K562 (cell line): ENCODE measurements around the gene ZNF740. TPM values are rescaled to one million over a fixed set of nuclear protein-coding genes. Genes with fewer than 3 reads are reported as not detected.
A peak's percentile ranks its signal among the peaks of the same experiment; 100 is the strongest.

Source experiments
- BRD9 ChIP-seq: fragments of 450-650 bp; IDR thresholded peaks from 2 replicates; pipeline ENCODE4 v1.6.1; 2018; ENCODE audit warnings: low read depth; ENCODE audit not compliant: partially characterized antibody
- CCNT2 ChIP-seq: IDR thresholded peaks from 2 replicates; pipeline ENCODE4 v1.6.1; 2011; ENCODE audit warnings: borderline replicate concordance, low read depth, mild to moderate bottlenecking, moderate library complexity, mixed read lengths, low read length; ENCODE audit not compliant: insufficient read length; ENCODE audit errors: extremely low read depth
- CUX1 ChIP-seq: fragments of 200-800 bp; sonication (Bioruptor generic); IDR thresholded peaks from 2 replicates; pipeline ENCODE4 v1.6.1; 2016; ENCODE audit warnings: missing genetic modification characterization, missing compliant biosample characterization
- DPF2 ChIP-seq: fragments of 450-650 bp; IDR thresholded peaks from 2 replicates; pipeline ENCODE4 v1.6.1; 2016
- FOSL1 ChIP-seq: fragments of 200-800 bp; sonication (Bioruptor generic); conservative IDR thresholded peaks from 2 replicates; pipeline ENCODE4 v1.6.1; 2016; ENCODE audit warnings: missing genetic modification characterization, missing compliant biosample characterization
- FOXJ3 ChIP-seq: sonication (generic); formaldehyde crosslinking; IDR thresholded peaks from 2 replicates; pipeline ENCODE4 v1.4.0; 2020; ENCODE audit warnings: mild to moderate bottlenecking, missing genetic modification reagents
- GATAD2A ChIP-seq: fragments of 450-650 bp; IDR thresholded peaks from 2 replicates; pipeline ENCODE4 v1.6.1; 2017
- HINFP ChIP-seq: fragments of 450-650 bp; conservative IDR thresholded peaks from 2 replicates; pipeline ENCODE4 v1.6.1; 2016; ENCODE audit warnings: missing genetic modification characterization, low read depth, mild to moderate bottlenecking, control low read depth, missing compliant biosample characterization
- MTF1 ChIP-seq: fragments of 250-450 bp; sonication (Bioruptor Pico); IDR thresholded peaks from 2 replicates; pipeline ENCODE4 v1.9.0; 2021; ENCODE audit warnings: moderate library complexity, mild to moderate bottlenecking, inconsistent platforms, borderline replicate concordance
- NFATC3 ChIP-seq: fragments of 450-650 bp; IDR thresholded peaks from 2 replicates; pipeline ENCODE4 v1.6.1; 2017; ENCODE audit warnings: mild to moderate bottlenecking
- SRSF7 ChIP-seq: fragments of 200-400 bp; formaldehyde crosslinking; optimal IDR thresholded peaks from 2 replicates; pipeline ENCODE3; 2017; ENCODE audit warnings: mild to moderate bottlenecking, low read depth, low read length
- TOE1 ChIP-seq, 2 experiments: fragments of 450-650 bp in 1 of 2; sonication (generic) in 1 of 2; formaldehyde crosslinking in 1 of 2; IDR thresholded peaks; 2 replicates each; pipeline versions ENCODE4 v1.7.1 to v1.8.0; 2016 to 2022; ENCODE audit warnings: borderline replicate concordance in 2 of 2, mild to moderate bottlenecking in 2 of 2, antibody characterized with exemption in 1 of 2, inconsistent platforms in 1 of 2, low read depth in 1 of 2, missing genetic modification reagents in 1 of 2, moderate library complexity in 1 of 2
- ZNF212 ChIP-seq: fragments of 450-650 bp; formaldehyde crosslinking; IDR thresholded peaks from 2 replicates; pipeline ENCODE4 v1.4.0; 2020; ENCODE audit warnings: mild to moderate bottlenecking
- ZNF384 ChIP-seq: IDR thresholded peaks from 2 replicates; pipeline ENCODE4 v1.6.1; 2012; ENCODE audit warnings: low read depth, low read length, improper control_type of control experiment
- ZNF512 ChIP-seq: IDR thresholded peaks from 2 replicates; pipeline ENCODE4 v1.6.1; 2016; ENCODE audit warnings: missing genetic modification characterization, missing compliant biosample characterization
- polyA plus RNA-seq, 8 experiments: library from polyadenylated mRNA; depleted of rRNA in 4 of 8; stranded (reverse) in 5 of 8; unstranded in 3 of 8; fragments of >200 nt; fragmentation: Nextera tagmentation in 2 of 8; fragmentation: Illumina TruSeq in 1 of 8; extraction: Ambion mirVana in 2 of 8; extraction: Trizol in 1 of 8; gene quantifications; 2 replicates each; pipeline versions ENCODE4 v1.2.1 to v1.2.3, GENCODE V29; 2011 to 2014; ENCODE audit warnings: inconsistent platforms in 1 of 8, missing spikeins in 1 of 8
- total RNA-seq, 7 experiments: library from RNA; depleted of rRNA in 6 of 7; stranded (reverse); fragments of >200 nt in 6 of 7; fragmentation: Illumina TruSeq in 2 of 7; extraction: Trizol in 2 of 7; gene quantifications; 2 replicates each; pipeline versions ENCODE4 v1.2.1 to v1.2.3, GENCODE V29; 2011 to 2021; ENCODE audit warnings: low replicate concordance in 1 of 7

Gene ZNF740
- total and polyA plus RNA-seq, 9 of the 15 experiments (the other 6 are each of a cell fraction or from before 2014, with no cell fraction given): 0.57 to 46.4 (median 18.6) TPM

- TF ChIP-seq CUX1 (CRISPR knock-in tag): no peak
- TF ChIP-seq GATAD2A: no peak
- TF ChIP-seq DPF2: peak; percentile 36; the same call in 1 of the 2 replicates
- no peak for TF ChIP-seq FOXJ3 (CRISPR knock-in tag)
- TF ChIP-seq ZNF512 (tag): peak; percentile 99
- no peak for TF ChIP-seq ZNF212 (CRISPR knock-in tag)
- no peak for TF ChIP-seq ZNF384
- peak; percentile 77 for TF ChIP-seq BRD9
- TF ChIP-seq MTF1: no peak
- TF ChIP-seq CCNT2: no peak
- peak; percentile 20; the same call in 1 of the 2 replicates for TF ChIP-seq NFATC3
- 0 out of 2 replicates have a peak, but pooled peaks have one; percentile 30 for TF ChIP-seq TOE1 (IDR thresholded peaks at IDR 0.05; ENCODE audit: borderline replicate concordance)
- no peak for TF ChIP-seq TOE1 (CRISPR knock-in tag; IDR thresholded peaks at IDR 0.05; ENCODE audit: borderline replicate concordance, low read depth)
- no peak for TF ChIP-seq FOSL1 (tag)
- no peak for TF ChIP-seq SRSF7
- peak; percentile 53; the same call in 1 of the 2 replicates for TF ChIP-seq HINFP (tag)
These were observed 41.7 kb downstream of the ZNF740 start (continued) for GRCh38 chr12:53222170-53222721.
